GM18909 (cell line): Measurements from ENCODE around the gene EXOC3.
"Not testable (repeated sequence)": the region's sequence is repeated elsewhere in the genome, so short reads cannot be mapped to it uniquely, and the experiment has no call there.

ENCODE experiments used
- ATAC-seq: cut with Tn5 transposase; IDR thresholded peaks from one replicate; pipeline ENCODE4 v1.9.1; 2021; ENCODE audit warnings: mild to moderate bottlenecking; ENCODE audit not compliant: unreplicated experiment, poor library complexity

EXOC3 gene

DNA sequence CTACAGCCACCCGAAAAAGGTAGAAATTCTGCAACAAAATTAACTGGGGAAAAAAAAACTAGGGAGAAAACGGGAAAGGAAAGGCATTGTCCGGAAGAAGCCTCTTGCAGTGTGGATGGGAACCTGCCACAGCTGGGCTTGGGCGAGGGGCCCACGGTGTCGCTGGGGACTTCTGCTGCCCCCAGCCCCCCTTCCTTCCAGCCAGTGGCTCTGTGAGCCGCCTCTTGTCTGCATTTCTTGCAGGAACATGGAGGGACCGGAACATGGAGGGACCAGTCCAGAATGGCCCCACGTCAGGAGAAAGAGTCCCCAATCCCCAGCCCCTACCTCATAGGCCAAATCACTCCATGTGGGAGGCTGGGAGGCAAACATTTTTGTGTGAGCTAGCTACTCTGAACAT, 36.9 kb upstream of the EXOC3 start:
- ATAC-seq = no peak

DNA sequence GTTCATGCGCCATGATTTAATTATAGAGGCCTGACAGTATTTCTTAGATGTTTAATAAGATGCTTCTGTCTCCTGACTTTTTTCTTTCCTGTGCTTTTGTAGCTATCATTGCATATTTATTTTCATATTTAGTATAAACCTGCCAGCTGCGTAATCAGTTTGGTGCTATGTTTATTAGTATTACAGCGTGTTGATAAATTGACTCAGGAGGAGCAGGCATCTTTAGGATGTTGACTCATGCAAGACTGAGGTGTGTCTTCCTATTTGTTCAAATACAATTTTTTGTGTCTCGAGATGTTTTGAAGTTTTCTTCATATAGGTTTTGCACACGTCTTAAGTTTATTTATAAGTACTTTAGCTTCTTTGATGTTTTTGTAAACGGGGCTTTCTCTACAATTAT, 35.9 kb upstream of the EXOC3 start:
- no peak for ATAC-seq

DNA sequence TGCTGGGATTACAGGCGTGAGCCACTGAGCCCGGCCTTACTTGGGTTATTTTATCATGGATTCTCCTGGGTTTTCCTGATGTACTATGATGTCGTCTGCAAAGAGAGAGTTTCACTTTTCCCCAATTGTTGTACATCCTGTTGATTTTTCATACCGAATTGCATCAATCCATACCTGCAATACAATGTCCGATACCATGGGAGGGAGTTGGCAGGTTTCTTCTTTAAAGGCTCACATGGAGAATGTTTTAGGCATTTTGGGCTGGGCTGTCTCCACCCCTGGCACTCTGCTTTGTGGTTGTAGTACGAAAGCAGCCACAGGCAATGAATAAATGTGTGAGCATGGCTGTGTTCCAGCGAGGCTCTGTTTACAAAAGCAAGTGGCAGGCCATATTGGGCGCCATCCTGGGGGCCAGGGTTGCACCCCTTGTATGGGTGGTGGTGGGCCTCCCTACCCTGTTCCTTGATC, 35.1 kb upstream of the EXOC3 start:
- no peak for ATAC-seq

DNA sequence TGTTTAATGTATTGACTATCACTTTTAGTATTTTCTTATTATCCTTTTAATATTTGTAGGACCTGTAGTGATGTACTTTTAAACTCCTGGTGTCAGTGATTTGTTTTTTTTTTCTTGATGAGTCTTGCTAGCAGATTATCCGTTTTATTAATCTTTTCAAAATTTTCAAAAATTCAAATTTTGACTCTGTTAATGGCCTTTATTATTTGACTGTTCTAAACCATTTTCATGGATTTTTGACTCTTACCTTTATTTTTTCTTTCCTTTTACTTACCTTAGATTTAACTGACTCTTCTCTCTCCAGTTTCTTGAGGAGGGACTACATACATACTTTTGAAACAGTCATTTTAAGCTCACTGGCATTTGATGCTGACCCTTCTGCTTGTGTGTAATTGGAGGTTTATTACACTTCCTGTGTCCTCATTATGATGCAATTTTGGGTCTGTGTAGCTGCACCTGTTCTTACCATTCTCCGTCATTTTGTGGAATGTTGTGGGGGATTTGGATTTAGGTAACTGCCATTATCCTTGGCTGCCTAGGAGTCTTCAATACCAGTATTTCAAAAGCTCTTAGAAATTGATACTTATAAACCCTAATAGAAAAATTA, 32.0 kb upstream of the EXOC3 start:
- ATAC-seq = no peak

DNA sequence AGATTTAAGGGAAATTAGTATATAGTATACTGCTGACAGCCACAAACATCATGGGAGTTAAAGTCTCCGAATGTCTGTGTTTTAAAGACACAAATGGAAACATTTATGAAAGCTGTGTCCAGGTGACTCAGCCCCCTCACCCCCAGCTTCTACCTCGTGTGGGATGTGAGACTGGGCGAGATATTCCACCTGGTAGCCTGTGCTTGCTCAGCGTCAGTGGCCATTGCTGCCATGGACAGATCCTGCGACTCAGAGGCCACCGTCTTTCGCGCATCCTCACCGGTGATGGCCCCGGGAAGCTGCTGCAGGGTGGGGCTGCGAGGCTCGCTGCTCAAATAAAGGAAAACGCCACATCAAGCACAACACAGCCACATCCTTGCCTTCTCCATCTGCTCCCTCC, 31.2 kb upstream of the EXOC3 start:
- no peak for ATAC-seq

DNA sequence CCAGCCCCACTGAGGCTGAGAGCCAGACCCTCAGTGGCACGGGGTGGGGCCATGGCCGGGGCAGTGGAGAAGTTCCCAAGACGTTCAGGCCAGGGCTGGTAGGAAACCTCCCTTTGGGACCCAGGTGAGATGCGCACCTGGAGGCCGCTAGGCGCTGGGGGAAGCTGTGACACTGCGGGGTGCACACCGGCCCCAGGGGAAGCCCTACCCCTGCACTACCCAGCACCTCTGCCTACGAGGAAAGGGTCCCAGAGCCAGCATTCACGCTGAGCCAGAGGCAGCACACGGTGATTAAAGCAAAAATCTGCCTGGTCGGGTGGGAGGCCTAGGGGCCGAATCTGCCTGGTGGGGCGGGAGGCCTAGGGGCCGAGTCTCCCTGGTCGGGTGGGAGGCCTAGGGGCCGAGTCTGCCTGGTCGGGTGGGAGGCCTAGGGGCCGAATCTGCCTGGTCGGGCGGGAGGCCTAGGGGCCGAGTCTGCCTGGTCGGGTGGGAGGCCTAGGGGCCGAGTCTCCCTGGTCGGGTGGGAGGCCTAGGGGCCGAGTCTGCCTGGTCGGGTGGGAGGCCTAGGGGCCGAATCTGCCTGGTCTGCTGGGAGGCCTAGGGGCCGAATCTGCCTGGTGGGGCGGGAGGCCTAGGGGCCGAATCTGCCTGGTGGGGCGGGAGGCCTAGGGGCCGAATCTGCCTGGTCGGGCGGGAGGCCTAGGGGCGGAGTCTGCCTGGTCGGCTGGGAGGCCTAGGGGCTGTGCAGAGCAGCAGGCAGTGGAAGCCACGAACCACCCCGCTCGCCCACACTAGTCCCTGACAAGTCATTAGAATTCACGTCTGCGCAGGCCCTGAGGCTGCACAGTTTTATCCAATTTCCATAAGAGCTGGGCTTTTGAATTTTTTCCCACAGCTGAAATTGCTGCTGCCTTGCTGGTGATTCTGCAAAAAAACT, 27.7 kb upstream of the EXOC3 start:
- ATAC-seq = not testable (repeated sequence)

DNA sequence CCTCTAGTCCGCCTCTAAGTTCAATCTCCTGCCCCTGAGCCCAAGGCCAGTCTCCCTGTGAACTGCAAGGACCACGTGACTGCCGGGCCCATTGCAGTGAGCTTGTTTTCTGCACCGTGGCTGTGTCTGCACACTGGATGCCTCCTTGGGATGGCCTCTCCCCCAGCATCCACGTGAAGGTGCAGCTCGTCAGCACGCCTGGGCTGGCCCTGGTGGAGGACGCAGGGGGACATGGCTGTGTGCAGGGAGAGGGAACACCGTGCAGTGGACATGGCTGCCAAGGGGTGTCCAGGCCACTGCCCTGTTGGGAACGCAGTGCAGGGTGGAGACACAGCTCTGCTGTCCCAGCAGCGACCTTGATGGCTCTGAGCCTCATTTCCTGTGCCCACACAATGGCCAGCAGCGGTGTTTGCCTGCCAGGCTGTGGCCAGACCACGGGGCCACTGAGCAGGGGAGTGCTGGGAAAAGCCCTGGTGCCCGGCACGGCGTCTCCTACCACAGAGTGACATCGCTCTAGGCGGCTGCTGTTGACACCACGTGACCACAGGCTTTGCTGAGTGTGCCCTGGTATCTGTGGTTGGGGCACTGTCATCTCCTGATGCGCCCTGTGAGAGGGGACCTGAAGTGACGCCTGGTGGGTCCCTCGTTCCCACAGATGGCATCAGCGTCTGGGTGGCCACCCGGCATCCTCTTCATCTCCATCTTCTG, 26.9 kb upstream of the EXOC3 start:
- ATAC-seq = no peak

DNA sequence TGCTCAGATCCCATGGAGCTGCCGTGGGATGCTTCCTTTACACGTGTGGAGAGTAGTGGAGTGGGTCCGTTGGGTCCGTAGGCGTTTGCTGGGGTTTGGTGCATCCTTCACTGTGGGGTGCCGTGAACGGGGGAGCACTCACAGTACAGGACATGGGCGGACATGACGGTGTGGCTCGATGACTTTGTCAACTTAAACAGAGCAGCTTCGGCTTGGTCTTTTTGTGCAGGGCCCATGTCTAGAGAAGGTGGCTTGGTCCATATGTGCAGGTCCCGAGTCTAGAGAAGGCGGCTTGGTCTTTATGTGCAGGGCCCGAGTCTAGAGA, 26.4 kb upstream of the EXOC3 start:
- no peak for ATAC-seq

DNA sequence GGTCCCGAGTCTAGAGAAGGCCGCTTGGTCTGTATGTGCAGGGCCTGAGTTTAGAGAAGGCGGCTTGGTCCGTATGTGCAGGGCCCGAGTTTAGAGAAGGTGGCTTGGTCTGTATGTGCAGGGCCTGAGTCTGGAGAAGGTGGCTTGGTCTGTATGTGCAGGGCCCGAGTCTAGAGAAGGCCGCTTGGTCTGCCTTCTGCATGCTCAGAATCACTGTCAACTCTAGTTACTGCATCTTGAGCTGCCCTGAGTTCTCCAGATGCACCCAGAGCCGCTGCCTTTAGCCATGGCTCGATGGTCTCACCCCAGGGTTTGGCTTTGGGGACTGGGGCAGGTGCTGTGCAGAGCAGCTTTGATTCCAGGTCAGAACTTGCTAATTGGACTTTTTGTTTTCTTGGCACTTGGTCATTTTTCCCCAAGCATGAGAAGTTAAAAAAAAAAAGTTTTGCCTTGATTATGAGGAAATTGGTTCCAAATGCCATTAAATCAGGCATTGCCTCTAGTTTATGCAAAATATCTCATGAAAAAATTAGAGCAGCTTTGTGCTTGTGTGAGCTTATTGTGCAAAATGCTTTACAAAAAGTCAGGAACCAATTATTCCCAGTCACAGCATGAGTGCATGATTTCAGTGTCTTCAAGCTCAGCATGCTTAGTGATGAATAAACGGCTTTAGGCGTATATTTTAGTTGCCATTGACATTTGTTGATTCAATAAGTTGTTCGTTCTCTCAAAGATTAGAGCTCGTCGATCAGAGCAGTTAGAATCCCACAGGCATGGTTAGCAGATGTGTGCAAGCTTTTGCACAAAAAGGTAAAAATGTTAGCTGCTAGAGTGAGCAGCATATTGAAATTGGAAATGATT, 25.4 kb upstream of the EXOC3 start:
- no peak for ATAC-seq

DNA sequence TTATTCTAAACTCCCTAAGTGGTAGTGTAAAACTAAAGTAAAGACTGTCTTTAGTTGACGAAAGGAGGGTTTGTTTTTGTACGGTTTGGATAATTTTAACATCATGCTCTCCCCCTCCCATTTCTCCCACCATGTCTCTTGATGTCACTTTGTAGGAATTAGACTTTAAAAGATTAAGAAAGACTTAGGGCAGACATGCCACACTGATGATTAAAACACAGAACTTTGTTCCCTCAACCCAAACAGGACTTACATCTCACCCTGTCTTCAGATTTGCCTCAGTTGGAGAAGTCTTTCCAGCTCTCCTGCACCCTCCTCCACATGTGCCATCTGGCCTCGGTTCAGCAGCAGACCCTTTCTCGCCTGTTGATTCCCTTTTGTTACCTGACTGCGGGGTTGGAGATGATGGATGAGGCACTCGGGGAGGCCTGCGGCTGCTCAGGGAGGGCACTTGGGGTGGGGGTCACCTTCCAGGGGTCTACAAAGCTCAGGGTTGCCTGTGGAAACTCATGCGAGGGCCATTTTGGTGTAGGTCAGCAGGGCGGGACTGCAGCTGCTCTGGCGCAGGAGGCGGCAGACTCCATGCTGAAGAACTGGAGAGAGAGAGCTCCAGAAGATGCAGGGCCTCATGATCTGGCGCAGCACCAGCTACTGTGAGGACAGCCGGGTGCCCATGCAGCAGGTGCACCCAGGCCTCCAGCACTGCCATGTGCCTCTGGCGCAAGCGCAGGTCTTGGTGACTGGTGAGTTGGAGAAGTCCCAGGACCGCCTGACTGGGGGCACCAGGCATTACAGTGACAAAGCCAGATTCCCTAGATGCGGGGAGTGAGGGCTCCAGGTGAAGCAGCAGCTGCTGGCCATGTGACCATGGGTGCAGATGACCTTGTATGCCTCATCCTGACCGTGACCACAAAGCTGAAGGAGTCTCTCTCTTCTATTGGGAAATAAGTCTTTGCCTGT, 24.5 kb upstream of the EXOC3 start:
- ATAC-seq = no peak

DNA sequence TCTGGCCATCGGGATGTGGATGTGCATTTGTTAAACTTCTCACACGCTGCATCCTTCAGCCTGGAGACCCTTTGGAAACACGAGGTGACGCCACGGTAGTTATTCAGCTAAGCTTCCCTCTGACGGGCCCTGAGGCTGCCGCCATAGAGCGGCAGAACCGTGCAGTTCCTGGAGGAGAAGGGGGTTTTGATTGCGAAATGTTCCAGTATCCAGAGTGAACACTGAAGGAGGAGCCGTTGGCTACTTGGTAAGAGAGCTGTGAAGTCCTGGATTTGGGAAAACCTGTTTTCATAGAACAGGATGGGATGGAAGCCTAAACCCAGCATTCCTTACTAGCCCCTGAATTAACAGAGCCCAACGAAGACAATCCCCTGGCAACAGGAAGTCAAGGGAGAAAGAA, 23.0 kb upstream of the EXOC3 start:
- ATAC-seq = no peak

DNA sequence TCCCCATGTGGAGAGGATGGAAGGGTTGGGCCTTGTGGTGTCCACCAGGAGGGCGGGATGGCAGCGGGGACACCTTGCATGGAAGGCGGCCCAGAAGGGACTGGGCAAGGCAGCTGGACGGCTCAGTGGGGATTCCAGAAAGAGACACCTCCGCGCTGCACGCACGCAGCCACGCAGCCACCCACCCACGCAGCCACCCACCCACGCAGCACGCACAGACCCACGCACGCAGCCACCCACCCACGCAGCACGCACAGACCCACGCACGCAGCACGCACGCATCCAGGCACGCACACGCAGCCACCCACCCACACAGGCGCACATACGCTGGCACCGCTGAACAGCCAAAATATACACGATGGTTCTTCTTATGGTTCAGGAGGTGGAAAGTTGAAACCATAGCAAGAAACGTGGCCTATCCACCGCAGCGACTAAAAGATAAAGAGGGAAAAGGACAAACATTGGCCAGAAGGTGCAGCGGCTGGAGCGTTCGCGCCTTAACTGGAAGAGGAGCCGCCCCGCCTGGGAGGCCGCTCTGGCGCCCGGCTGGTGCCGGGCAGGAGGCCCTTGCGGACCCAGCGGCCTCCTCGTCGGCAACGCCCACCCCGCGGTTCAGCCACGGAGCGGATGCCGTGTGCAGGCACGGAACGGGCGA, 22.2 kb upstream of the EXOC3 start:
- no peak for ATAC-seq

DNA sequence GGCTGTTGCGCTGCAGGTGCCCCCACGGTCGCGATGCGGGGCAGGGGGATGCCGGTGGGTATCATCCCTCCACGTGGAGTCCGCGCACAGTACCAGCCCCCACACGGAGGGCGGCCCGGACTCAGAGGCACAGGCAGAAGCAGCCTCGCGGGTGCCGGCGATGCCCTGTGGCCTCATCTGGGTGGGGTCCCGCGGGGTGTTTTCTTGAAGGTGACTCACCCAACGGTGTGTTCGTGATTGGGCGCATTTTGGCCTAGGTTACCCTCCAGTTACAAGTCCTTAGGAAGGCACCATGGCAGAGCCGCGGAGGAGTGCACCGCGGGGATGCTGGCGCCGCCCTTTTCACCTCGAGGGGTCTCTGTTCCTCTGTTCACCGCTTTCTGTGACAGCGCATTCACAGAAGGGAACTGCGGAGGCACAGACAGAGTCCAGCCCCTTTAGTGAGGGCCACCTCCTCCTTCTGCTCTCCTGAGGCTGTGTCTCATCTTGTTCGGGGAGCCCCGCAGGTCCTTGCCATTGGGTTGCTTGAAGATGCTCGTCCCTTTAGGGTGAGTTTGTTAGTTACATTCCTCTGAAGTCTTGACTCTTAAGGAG, 21.6 kb upstream of the EXOC3 start:
- no peak for ATAC-seq

DNA sequence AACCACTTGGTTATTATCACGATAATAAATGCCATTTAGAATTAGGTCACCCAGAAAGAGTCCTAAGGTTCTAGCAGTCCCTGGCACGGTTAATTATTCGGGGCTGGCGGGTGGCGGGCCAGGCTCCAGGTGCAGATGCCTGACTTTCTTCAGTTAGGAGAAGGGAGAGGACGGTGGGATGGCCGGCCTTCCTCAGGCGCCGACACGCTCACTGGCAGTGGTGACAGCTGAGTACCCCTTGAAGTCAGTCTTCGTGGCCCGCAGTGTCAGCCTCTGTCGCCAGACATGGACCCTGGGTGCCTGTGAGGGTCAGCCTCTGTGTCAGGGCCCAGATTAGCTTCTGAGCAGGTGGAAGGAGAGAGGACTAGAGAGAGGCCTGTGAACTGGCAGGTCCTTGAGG, 21.1 kb upstream of the EXOC3 start:
- no peak for ATAC-seq

DNA sequence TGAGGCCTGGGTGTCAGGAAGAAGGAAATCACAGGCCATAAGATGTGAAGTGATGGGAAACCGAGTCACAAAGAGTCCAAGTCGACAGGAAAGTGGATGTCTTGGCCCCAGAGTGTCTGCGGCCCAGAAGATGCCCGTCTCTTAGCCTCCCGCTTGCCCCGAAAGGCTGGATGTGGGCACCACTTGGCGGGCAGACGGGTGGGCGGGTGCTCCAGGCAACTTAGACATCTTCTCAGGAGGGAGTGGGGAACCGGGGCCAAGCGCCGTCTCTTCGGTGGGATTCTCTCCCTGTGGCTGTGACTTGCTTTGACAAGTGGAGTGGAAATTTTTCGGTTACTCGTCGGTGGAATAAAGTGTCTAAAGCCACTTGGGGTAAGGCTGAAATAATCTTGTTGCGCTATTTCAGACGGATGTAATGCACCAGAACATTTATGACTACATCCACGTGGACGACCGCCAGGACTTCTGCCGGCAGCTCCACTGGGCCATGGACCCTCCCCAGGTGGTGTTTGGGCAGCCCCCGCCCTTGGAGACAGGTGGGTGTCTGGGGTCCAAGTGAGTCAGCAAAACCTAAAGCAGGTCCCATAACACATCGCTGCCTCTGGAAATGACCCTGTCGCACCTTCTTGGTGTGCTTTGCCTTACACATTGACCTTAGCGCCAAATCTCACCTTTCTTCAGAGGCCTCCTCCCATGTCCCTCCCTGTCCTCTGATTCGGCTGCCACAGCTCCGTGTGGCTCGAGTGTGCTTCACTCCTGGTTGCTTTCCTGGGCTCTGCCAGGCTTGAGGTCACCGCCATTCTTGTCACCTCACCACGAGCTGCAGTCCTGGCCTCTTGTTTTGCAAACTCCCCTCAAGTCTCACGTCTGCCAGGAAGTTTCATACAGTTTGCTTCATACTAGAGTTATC, 20.4 kb upstream of the EXOC3 start:
- no peak for ATAC-seq

DNA sequence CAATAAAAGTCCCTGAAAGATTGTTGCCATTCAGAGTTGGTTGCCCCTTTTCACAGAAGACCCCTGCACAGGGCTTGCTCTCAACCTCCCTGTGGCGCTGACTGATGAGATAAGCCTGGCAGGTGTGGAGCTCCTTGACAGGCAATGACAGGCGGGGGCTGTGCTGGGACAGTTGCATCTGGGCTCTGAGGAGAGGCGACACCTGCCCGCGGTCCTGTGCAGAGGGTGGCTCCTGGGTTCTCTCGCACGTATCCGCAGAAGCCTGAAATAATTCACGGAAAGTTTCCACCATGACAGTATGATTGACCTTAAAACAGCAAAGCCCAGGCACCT, 19.8 kb upstream of the EXOC3 start:
- no peak for ATAC-seq

DNA sequence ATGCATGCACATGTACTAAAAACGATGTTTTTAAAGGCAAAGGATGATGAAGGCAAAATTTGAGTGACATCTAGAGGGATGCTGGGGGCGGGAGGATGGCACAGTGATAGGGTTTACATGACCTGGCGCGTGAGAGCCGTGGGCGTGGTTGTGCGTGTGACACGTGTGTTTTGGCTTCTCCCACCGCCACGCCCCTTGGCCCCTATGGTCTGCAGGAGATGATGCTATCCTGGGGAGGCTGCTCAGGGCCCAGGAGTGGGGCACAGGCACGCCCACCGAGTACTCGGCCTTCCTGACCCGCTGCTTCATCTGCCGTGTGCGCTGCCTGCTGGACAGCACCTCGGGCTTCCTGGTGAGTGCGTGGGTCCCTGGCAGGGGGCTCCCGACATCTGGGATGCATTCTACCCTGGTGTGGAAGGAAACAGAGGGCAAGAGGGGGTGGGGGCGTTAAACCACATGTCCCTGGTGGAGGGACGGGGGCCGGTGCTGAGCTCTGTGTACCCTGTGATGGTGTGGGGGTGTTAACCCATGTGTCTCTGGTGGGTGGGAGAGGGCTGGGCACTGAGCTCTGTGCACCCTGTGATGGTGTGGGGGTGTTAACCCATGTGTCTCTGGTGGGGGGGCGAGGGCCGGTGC, 19.2 kb upstream of the EXOC3 start:
- ATAC-seq = no peak
